ENCODE measurements around the gene CST7.
"Not testable (repeated sequence)": the region's sequence is repeated elsewhere in the genome, so short reads cannot be mapped to it uniquely, and the experiment has no call there.

The CST7 gene

DNA sequence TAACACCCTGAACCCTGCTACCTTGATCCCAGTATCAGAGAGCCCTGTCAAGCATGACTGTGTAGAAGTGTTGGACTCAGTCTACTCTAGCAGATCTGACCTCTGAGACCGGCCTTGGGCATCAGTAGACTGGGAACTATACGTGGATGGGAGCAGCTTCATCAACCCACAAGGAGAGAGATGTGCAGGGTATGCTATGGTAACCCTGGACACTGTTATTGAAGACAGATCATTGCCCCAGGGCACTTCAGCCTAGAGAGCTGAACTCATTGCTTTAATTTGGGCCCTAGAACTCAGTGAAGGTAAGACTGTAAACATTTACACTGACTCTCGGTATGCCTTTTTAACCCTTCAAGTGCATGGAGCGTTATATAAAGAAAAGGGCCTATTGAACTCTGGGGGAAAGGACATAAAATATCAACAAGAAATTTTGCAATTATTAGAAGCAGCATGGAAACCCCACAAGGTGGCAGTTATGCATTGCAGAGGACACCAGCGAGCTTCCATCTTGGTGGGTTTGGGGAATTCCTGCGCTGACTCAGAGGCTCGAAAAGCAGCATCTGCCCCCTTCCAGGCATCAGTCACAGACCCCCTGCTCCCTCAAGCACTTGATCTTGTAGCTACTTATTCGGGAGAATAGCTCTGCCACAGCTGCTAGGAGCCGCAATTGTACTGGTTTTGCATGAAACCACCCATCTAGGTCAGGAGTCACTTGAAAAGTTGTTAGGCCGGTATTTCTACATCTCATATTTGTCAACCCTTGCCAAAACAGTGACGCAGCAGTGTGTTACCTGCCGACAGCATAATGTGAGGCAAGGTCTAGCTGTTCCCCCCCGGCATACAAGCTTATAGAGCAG, 19.0 kb upstream of the CST7 start:
- peak in 2 of 3 donors; percentile 34 to 35 for DNase-seq

DNA sequence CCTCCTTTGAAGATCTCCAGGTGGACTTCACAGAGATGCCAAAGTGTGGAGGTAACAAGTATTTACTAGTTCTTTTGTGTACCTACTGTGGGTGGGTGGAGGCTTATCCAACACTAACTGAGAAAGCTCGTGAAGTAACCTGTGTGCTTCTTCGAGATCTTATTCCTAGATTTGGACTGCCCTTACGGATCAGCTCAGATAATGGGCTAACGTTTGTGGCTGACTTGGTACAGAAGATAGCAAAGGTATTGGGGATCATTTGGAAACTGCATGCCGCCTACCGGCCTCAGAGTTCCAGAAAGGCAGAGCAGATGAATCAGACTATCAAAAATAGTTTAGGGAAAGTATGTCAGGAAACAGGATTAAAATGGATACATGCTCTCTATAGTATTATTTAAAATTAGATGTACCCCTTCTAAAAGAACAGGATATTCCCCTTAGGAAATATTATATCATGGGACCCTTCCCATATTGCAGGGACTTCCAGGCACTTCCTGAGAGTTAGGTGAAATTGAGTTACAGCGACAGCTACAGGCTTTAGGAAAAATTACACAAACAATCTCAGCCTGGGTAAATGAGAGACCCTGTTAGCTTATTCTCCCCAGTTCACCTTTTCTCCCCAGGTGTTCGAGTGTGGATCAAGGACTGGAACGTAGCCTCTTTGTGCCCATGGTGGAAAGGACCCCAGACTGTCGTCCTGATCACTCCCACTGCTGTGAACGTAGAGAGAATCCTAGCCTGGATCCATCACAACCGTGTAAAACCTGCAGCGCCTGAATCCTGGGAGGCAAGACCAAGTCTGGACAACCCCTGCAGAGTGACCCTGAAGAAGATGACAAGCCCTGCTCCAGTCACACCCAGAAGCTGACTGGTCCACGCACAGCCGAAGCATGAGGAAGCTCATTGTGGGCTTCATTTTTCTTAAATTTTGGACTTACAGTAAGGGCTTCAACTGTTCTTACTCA, 18.1 kb upstream of the CST7 start:
- DNase-seq: peak in 1 of 3 donors; percentile 34

DNA sequence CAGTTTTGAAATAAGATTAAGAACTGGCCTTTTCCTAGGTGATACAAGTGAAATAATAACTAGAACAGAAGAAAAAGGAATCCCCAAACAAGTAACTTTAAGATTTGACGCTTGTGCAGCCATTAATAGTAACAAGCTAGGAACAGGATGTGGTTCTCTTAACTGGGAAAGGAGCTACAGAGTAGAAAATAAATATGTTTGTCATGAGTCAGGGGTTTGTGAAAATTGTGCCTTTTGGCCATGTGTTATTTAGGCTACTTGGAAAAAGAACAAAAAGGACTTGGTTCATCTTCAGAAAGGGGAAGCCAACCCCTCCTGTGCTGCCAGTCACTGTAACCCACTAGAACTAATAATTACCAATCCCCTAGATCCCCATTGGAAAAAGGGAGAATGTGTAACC, 17.2 kb upstream of the CST7 start:
- DNase-seq: peak in 1 of 3 donors; percentile 25

DNA sequence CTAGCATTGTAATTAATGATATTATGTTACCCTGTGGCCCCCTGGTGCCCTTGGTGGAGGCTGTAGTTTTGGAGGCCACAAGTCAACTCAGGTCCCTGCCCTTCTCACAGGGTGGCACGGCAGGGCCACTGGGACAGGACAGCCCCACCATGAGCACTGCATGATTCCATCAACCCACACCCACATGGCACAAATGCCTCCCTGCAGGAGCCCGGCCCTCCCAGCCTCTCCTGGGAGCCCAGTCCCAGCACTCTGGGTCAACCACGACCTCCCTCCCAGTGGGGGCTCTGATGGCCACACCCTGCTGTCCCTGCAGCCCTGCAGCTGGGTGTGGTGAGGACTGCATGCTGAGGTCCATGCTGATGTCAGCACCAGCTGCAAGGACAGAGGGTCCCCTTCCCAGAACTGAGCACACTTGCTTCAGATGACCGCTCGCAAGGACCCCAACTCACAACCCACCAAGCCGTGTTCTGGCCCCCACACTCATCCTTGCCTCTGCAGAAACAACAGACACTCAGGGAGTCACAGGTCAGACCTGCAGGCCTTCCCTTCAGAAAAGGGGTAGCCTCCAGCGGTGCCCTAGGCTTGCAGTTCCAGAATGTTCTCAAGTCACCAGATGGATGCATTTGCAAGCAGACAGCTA, 15.7 kb upstream of the CST7 start:
- DNase-seq: peak in 1 of 3 donors; percentile 10

DNA sequence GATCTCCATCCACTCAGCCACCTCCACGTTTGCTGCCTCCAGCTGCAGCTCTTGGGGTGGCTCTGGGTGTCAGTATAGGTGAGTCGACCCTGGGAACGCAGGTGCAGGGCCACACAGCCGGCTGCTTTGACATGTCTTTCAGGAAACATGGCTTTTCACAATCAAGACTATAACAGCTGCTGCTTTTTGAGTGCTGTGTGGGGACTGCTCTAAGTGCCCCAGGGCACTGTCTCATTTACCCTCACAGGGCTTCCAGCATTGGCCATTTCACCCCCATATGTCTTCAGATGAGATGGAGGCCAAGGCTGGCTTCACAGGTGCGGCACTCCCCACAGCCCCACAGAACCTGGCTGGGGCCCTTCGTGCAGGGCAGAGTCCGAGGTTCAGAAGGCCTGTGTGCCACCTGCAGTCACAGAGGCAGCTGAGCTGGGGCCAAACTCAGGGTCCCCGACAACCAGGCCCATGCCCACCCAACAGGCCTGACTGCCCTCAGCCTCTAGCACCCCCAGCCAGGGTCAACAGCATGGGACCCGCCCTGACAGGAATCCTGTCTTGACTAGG, 14.9 kb upstream of the CST7 start:
- no peak for DNase-seq

DNA sequence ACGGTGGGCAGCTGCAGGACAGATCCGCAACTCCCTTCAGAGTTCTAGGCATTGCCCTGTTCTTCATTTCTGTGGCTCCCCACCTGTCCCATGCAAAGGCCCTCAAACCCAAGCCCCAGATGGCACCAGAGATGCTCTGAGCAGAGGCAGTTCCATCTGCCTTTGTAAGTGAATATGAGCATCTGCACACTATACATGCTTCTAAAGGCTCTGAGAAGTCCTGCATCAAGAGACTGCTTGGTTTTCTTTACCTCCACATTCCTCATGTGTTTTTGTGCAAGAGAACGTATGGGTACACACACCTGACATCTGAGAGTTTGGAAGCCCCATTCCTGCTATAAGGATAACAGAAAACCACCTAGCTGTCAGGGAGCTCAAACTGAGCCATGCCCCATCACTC, 14.4 kb upstream of the CST7 start:
- no peak for DNase-seq

DNA sequence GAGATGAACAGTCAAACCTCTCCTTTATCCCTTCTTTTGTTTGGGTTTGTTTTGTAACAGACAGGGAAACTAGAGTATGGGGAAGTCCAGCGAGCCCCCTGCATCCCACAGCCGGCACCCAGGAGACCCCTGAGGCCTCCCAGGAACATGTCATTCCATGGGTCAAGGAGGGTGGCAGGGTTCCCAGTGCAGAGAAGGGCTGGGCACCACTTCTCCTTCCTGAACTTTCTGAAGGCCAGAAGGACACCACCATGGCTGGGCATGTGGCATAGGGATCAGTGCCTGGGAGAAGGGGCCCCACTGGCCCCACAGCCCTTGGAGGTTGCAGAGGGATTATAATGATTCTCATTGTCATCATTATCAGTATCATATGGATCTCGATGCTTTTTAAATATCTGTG, 13.9 kb upstream of the CST7 start:
- DNase-seq: no peak

DNA sequence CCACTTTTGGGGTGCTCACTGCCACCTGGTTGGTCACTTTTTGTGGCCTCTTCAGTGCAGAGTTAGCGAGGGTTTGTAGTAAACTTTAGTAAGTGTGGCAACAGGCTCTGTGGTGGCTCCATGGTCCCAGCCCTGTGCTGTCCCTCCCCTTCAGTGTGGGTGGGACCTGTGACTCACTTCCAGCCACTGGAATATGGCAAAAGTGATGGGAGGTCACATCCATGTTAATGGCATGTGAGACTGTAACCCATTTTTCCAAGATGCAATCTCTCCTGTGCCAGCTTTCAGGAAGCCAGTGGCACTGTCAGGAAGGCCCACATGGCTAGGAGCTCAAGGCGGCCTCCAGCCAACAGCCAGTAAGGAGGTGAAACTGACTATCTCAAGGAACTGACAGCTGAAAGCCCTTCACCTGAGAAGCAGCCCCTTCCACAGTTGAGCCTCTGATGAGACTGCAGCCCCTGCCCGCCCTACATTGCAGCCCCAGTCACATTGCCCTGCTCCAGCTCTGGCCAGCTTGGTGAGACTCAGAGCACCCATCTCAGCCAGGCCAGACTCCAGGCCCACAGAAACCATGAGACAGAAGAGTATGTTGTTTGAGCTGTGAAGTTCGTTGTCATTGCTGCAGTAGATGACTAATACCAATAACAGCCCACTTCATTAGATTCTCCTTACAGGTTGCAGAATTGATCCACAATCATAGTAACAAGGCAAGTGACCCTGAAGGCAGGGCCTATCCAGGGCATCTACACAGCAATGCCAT, 13.1 kb upstream of the CST7 start:
- peak; percentile 33 to 54 (median 51) for DNase-seq

DNA sequence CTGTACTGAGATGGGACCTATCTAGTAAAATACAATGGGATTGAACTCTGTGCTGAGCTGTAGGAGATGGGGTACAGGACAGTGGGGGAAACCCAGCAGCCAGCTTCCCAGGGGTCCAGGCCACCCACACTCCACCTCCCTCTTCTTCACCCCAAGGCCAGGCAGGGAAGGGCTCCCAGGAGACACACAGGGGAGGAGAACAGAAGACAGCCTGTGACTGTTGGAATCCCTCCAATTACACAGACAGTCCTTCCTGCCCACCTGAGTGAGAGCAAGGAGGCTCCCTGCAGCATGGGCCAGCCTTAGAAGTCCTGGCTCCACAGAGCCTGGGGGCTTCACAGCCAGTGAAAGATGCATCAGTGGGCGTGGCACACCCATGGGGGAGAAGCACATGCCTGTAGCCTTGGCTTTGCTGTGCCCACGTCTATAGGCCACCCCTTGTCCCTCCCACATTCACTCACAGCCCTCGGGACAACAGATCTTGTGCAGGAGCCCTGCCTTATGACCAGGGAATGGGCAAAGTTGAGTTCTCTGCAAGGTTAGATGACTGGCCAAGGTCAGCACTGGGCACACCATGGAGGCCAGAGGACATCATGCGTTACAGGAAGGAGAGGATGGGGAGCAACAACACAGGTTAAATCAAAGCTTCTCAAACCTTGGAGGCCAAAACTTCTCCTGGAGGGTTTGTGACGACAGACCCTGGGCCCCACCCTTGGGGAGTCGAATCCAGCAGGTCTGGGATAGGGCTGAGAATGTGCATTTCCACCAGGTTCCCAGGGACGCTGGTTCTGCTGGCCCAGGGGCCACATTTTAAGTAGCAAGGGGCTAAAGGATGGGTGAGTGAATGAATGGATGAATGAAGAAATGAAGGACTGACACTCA, 12.3 kb upstream of the CST7 start:
- peak in 1 of 3 donors; percentile 15 for DNase-seq

DNA sequence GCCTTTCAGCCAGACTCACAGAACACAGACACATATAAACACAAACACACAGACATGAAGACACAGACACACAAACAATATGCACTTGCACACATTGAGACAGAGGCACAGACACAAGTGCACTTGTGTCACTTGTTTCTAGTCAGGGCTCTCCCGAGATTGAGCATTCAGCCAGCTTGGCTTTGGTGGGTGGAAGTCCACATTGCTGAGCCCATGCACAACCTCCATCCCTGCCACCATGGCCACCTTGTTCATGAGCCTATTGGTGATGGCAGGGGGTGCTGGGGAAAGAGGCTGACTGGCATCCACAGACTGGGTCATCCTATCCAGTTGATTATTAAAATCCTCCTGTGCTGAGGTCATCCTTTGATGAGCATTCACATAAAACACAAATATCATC, 11.5 kb upstream of the CST7 start:
- no peak for DNase-seq

DNA sequence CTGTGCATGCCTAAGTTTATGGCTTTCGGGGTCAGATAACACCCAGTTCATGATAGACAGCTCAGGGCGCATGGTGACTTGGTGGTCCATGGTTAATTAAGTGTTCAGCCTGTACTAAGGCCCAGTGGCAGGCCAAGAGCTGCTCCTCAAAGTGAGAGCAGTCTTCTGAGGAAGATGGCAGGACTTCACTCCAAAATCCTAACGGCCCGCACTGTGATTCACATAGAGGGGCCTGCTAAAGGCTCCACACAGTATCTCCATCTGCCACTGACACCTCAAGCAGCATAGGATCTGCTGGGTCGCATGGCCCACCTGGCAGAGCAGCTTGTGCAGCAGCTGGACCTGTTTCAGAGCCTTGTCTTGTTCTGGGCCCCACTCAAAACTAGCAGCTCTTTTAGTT, 10.6 kb upstream of the CST7 start:
- peak in 1 of 3 donors; percentile 13 for DNase-seq

DNA sequence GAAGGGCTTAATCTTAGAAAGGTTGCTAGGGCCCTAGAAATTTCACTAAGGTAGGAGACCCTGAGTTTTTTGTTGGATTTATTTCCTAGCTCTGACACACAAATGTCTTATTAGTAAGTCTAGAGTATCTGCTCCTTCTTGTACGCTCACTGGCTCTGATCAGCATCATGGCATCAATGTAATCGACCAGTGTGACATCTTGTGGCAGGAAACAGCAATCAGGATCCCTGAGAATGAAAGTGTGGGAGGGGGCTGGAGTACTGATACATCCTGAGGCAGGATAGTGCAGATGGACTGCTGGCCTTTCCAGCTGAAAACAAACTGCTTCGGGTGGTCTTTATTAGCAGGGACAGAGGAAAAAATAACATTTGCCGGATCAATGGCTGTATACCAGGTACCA, 10.0 kb upstream of the CST7 start:
- DNase-seq: peak in 1 of 3 donors; percentile 17

DNA sequence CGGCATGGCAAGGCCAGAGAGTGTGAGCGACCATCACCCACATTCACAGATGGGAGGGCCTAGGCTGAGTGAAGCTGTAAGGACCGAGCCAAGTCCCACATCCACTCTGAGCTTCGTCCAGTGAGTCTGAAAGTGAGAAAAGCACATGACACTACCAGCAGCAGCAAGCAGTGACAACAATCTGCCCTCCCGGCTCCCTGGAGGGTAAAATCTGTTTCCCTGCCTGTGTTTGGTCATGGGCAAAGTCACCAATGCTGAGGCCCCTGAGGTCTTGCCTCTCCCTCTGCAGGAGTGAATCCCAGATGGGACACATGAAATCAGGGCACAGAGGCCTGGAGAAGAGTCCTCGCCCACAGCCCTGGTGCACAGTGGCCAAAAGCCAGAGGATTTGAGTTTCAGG, 6.4 kb upstream of the CST7 start:
- DNase-seq: peak in 1 of 3 donors; percentile 13

DNA sequence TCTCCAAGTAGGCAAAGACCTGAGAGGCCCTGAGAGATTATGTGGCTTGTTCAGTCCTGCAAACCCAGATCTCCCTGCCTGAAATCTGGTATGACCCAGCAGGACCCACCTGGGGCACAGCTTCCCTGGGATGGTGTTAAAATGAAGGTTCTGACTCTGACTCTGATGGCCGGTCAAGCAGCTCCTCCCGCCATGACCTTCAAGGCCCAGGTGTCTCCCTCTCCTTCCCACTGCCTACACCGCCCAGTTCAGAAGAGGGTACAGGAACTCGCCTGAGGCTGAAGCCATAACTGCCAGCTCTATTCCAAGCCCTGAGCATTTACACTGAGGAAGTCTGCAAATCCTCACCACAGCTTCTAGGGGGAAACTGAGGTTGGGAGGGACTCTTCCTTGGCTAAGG, 5.9 kb upstream of the CST7 start:
- DNase-seq: peak in 1 of 3 donors; percentile 6

DNA sequence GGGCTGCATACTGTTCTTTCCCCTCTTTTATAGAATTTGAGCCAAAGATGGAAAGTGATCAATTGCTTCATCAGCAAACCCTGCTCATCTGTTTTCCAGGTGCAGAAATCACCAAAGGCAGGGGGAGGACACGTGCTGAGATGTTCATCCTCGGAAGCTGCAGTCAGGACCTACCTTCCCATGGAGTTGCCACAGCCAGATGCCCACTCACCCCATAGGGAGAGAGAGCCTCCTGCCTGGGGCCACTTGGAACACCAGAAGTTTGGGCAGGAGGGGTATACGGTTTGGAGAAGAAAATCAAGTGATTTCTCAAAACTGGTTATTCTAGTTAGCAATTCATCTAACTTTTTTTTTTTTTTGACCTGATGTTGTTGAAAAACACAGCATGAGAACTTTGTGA, 5.3 kb upstream of the CST7 start:
- no peak for DNase-seq

DNA sequence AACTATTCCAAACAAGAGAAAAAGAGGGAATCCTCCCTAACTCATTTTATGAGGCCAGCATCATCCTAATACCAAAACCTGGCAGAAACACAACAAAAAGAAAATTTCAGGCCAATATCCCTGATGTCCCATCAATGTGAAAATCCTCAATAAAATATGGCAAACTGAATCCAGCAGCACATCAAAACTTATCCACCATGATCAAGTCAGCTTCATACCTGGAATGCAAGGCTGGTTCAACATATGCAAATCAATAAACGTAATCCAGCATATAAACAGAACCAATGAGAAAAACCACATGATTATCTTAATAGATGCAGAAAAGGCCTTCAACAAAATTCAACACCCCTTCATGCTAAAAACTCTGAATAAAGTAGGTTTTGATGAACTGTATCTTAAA, 2.7 kb upstream of the CST7 start:
- not testable (repeated sequence) for DNase-seq

DNA sequence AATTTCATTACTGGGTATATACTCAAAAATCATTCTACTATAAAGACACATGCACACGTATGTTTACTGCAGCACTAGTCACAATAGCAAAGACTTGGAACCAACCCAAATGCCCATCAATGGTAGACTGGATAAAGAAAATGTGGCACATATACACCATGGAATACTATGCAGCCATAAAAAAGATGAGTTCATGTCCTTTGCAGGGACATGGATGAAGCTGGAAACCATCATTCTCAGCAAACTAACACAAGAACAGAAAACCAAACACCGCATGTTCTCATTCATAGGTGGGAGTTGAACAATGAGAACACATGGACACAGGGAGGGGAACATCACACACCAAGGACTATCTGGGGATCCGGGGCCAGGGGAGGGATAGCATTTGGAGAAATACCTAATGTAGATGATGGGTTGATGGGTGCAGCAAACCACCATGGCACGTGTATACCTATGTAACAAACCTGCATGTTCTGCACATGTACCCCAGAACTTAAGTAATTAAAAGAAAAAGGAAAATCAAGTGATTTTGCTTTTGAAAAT, 602 bp upstream of the CST7 start:
- DNase-seq: not testable (repeated sequence)

DNA sequence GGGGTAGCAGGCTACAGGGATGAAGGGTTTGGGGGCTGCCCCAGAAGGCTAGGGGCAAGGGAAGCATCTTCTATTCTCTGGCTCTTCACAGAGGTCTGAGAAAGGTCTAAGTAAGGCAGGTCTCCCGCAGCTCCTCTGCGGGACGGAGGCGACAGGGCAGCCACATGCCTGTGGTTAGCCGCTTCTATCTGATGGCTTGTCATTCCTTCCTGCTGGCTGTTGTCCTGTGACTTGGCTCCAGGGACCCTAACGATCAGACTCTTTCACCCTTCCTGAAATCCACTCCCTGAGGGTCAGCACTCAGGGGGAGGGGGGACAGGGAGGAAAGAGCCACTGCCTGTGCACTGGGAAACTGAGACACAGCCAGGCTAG, 673 bp downstream of the CST7 start:
- DNase-seq: no peak

DNA sequence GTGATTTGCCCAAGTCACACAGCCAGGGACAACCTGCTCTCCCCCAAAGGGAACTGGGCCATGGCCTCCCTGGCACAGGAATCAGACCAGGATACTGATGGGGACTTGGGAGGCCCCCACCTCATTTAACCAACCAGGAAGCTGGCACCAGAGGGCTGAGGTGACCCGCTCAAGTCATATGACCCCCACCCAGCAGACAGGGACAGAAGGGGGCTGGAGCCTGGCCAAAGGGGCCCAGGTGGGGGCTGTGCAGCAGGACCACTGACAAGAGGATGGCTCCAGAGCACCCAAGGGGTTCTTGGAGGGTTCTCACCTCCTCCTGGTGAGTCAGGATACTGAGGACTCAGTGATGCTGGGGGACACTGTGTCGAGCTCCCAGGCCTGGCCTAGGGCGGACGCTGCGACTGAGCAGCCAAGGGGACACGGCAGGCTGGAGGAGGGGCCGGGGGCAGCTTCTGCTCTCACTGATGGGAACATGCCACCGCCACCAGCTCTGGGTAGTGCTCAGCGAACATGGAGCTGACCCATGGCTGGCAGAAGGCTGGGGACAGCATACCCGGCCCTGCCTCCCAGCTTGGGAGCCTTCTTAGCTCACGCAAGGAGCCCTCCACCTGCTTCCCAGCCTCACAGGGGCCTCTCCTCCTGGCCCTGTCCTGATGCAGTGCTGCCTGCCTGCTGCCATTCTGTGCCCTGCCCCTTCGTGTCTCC, 1.2 kb downstream of the CST7 start:
- no peak for DNase-seq

Measured in suppressor macrophage treated with lipopolysaccharide for 1 hour (primary cell).